ENCODE results near the gene FBXL14.

- TF ChIP-seq CTCF (conservative IDR thresholded peaks at IDR 0.05; ENCODE audit: low read depth, low read length) (no peak), EZH2 (IDR thresholded peaks at IDR 0.05; ENCODE audit: borderline replicate concordance, low read depth, low read length, poor library complexity, severe bottlenecking) (no peak)
Observed at GRCh38 chr12:1517734-1518525, 76.5 kb downstream of the FBXL14 start.
